22Rv1 (cell line): ENCODE results near the gene NUP160.

Experiments used
- CTCF ChIP-seq: fragments of 450-650 bp; IDR thresholded peaks from 2 replicates; pipeline ENCODE4 v1.5.1; 2017; ENCODE audit warnings: mild to moderate bottlenecking
- ZFX ChIP-seq: fragments of 450-650 bp; IDR thresholded peaks from 2 replicates; pipeline ENCODE4 v1.6.1; 2017; ENCODE audit warnings: antibody characterized with exemption, borderline replicate concordance

DNA sequence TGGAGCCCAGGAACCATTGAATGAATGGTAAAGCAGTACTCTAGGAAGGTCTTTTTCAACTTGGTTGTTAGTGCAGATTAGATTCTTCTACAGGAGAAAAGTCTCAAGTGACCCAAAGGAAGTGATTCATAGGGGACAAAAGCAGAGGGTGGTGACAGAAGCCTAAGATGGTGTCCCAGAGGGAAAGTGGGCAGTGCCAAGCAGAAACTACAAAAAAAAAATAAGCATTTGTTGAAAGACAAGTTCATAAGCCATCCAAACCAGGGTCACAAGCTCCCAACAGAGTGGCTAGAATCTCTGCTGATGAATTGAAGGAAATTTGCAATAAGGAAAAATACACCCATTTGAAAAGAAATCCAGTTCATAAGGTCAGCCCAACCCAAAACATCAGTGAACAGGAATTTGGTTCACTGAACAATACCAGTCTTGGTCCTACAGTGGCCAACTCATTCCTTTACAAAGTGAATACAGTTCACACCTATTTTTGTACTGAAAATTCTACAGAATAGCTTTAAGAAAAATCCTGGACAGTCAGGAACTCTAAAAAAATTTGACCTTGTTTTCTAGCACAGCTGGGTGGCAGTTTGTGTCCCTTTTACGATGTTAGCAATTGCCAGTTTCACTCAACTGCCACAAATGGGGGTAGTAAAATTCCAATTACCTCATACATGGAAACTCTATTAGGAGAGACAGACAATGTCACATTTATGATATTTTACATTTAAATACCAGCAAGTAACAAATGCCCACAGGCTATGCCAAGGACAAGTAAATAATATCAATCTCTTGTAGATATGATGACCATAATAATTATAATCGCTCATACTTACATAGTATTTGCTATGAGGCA lies 21.6 kb upstream of the NUP160 start:
- TF ChIP-seq CTCF (no peak), ZFX (no peak)
